Mesodermal cell (in vitro differentiated cells): ENCODE data around the gene TARS1.
A peak's percentile ranks its signal among the peaks of the same experiment; 100 is the strongest.
"Not testable (repeated sequence)": the region's sequence is repeated elsewhere in the genome, so short reads cannot be mapped to it uniquely, and the experiment has no call there.

ENCODE experiments used
- H3K27ac ChIP-seq: 2 replicates; pipeline ENCODE4 v1.7.0; 2013; ENCODE audit warnings: mild to moderate bottlenecking, low read depth, low read length, moderate library complexity; ENCODE audit not compliant: severe bottlenecking
- H3K36me3 ChIP-seq: 2 replicates; pipeline ENCODE4 v1.7.1; 2013; ENCODE audit warnings: mild to moderate bottlenecking, low read length, moderate library complexity; ENCODE audit not compliant: control insufficient read depth, insufficient read depth
- H3K4me1 ChIP-seq: one replicate; pipeline ENCODE4 v1.7.1; 2013; ENCODE audit warnings: mild to moderate bottlenecking, low read length; ENCODE audit not compliant: insufficient read depth, control insufficient read depth, poor library complexity, severe bottlenecking
- H3K4me3 ChIP-seq: 2 replicates; pipeline ENCODE4 v1.7.0; 2013; ENCODE audit warnings: low read length, control low read depth, mild to moderate bottlenecking; ENCODE audit not compliant: insufficient read depth, poor library complexity, severe bottlenecking; ENCODE audit errors: extremely low read depth
- H3K9me3 ChIP-seq: 2 replicates; pipeline ENCODE4 v1.7.1; 2013; ENCODE audit warnings: mild to moderate bottlenecking, low read length, moderate library complexity; ENCODE audit not compliant: control insufficient read depth
- WGBS, 2 experiments: methylation state at CpG; one replicate each; pipeline ENCODE4 v1.1.5; 2013; ENCODE audit warnings: missing lambda C conversion rate in 2 of 2; ENCODE audit not compliant: insufficient coverage in 2 of 2; 5-methylcytosine and 5-hydroxymethylcytosine counted together

Gene TARS1

DNA sequence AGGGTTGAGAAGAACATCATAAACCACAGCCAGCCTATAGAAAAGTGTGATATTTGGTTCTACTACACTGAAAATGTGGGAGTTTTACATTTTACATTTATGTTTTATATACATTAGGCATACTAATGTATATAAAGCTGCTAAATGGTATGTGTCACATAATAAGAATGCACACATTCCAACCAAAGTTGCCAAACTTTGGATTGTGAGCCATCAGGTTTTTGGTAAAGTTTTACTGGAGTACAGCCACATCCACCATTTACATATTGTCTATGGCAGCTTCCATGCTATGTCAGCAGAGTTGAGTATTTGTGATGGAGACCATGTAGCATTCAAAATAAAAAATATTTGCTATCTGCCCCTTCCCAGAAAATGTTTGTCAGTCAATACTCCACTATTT is 23.1 kb upstream of the TARS1 start:
- H3K27ac ChIP-seq, result no peak overlapping the region
- H3K4me3 ChIP-seq, result no peak overlapping the region
- no peaks in the 10 kb centered on the region for H3K36me3 ChIP-seq
- no peaks in the 10 kb centered on the region for H3K4me1 ChIP-seq
- H3K9me3 ChIP-seq, result no peaks in the 10 kb centered on the region

DNA sequence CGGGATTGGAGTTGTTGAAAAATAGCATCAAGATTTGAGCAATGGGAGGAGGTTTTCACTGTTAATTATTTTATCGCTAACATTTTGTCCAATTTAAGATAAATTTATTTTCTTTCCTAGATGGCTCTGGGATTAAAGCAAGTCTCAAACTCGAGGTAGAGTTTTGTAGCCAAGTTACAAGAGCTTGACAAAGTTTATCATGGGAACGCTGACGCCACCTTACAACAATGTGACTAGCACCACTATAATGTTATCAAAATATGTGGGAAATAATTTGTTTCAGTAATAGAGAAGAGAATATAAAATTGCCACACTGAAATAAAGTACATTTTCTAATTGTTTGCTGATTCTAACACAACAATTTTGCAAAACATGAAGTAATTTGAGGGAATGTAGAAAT is 19.8 kb upstream of the TARS1 start:
- no peak overlapping the region for H3K4me3 ChIP-seq
- no peak overlapping the region for H3K27ac ChIP-seq
- no peaks in the 10 kb centered on the region for H3K36me3 ChIP-seq

DNA sequence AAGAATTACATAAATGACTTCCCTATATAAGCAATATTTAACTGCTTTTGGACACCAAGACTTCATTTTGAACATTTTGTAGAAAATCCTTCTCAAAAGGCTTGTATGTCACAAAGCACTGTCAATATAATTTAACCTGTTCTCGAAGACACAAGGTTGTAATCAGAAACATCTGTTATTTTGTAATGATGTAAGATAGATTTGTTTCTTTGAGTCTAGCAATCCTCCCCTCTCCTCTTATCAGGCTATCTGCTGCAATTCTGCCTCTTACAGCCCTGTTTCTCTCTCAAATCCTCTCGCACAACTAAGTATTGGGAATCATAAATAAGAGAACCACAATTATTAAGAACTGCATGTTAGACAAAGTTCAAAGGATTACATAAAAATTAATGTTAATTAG is 18.6 kb upstream of the TARS1 start:
- H3K4me3 ChIP-seq, result no peak overlapping the region
- WGBS, 2 experiments, result no CpG with 5 or more reads among the region's 2 CpGs
- no peaks in the 10 kb centered on the region for H3K9me3 ChIP-seq
- no peak overlapping the region for H3K27ac ChIP-seq
- no peaks in the 10 kb centered on the region for H3K36me3 ChIP-seq
- H3K4me1 ChIP-seq, result no peaks in the 10 kb centered on the region

More for the DNA sequence above, 19.8 kb upstream of the TARS1 start:
- Histone ChIP-seq H3K4me1 (no peaks in the 10 kb centered on the region), H3K9me3 (no peaks in the 10 kb centered on the region)
- WGBS, 2 experiments, result 60% methylated on average over 1 of the region's 5 CpGs; no CpG with 5 or more reads in 1 of the 2 experiments

DNA sequence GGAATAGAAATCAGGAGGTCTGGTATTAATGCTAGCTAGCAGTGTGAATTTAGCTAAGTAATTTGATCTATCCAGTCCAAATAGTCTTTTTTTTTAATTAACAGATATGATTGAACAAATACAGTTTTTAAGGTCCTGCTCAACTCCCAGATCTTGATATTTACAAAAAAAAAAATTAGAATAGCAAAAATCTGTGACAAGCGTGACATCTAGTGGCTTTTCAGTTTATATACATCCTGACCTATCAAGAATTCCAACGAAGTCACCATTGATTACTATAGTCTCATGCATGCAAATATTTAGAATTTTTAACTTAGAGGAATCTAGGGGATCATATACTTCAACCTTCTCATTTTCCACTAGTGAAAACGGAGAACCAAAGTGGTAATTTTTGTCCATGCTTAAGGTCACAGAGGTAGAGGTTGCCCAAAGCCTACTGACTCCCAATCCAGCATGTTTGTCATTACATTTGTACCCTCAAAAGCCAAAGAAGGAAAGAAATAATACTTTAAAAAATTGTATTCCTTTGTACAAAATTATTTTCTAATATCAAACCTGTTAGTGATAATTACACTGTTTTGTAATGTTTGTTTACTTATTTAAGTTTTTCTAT is 17.6 kb upstream of the TARS1 start:
- H3K4me1 ChIP-seq, result no peaks in the 10 kb centered on the region
- H3K27ac ChIP-seq, result no peak overlapping the region
- WGBS, 2 experiments, result 14% methylated on average over 2 of the region's 3 CpGs; no CpG with 5 or more reads in 1 of the 2 experiments

DNA sequence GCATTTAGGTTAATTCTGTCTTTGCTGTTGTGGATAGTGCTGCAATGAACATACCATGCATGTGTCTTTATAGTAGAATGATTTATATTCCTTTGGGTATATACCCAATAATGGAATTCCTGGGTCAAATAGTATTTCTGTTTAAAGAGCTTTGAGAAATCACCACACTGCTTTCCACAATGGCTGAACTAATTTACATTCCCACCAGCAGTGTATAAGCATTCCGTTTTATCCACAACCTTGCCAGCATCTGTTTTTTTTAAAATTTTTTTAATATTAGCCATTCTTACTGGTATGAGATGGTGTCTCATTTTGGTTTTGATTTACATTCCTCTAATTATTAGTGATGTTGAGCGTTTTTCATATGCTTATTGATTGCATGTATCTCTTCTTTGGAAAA is 15.5 kb upstream of the TARS1 start:
- no peak overlapping the region for H3K4me3 ChIP-seq
- H3K9me3 ChIP-seq, result no peaks in the 10 kb centered on the region
- no CpG with 5 or more reads among the region's 2 CpGs for WGBS, 2 experiments
- H3K4me1 ChIP-seq, result no peaks in the 10 kb centered on the region
- no peak overlapping the region for H3K27ac ChIP-seq
- H3K36me3 ChIP-seq, result no peaks in the 10 kb centered on the region

More for the DNA sequence above, 17.6 kb upstream of the TARS1 start:
- H3K36me3 ChIP-seq, result no peaks in the 10 kb centered on the region
- H3K9me3 ChIP-seq, result no peaks in the 10 kb centered on the region
- H3K4me3 ChIP-seq, result no peak overlapping the region

DNA sequence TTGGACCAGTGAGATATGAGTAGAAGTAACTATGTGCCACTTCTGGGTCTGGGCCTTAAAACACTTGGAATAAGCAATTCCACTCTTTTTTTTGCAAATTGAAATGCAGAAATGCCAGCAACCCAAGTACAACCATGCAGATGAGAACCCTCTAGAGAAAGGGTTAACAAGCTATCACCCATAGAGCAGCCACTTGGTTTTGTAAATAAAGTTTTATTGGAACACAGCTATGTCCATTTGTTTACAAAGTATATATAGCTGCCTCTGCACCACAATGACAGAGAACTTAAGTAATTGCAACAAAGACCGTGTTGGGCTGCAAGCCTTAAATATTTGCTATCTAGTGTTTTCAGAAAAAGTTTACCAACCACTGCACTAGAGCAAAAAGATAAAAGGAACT is 9.8 kb upstream of the TARS1 start:
- WGBS, 2 experiments, result no CpG with 5 or more reads among the region's 1 CpG
- Histone ChIP-seq H3K36me3 (no peaks in the 10 kb centered on the region), H3K4me3 (no peak overlapping the region), H3K9me3 (no peaks in the 10 kb centered on the region), H3K27ac (no peak overlapping the region), H3K4me1 (no peaks in the 10 kb centered on the region)

DNA sequence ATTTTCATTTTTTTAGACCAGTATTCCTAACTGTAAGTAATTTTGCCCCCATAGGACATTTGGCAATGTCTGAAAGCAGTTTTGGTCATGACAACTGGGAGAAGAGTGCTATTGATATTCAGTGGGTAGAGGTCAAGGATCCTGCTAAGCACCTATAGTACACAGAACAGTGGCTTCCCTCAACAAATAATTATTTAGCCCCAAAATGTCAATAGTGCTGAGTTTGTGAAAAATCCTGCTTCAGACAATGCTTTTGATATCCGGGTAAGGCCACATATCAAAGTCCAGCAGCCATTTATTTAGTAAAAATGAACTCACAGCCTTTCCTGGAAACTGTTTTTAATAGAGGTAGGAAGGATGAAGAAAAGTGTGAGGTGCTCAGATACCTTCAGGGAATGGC is 8.1 kb upstream of the TARS1 start:
- WGBS, 2 experiments, result no CpG with 5 or more reads among the region's 1 CpG
- Histone ChIP-seq H3K27ac (no peak overlapping the region), H3K36me3 (no peaks in the 10 kb centered on the region), H3K9me3 (no peaks in the 10 kb centered on the region), H3K4me1 (no peaks in the 10 kb centered on the region), H3K4me3 (no peak overlapping the region)

DNA sequence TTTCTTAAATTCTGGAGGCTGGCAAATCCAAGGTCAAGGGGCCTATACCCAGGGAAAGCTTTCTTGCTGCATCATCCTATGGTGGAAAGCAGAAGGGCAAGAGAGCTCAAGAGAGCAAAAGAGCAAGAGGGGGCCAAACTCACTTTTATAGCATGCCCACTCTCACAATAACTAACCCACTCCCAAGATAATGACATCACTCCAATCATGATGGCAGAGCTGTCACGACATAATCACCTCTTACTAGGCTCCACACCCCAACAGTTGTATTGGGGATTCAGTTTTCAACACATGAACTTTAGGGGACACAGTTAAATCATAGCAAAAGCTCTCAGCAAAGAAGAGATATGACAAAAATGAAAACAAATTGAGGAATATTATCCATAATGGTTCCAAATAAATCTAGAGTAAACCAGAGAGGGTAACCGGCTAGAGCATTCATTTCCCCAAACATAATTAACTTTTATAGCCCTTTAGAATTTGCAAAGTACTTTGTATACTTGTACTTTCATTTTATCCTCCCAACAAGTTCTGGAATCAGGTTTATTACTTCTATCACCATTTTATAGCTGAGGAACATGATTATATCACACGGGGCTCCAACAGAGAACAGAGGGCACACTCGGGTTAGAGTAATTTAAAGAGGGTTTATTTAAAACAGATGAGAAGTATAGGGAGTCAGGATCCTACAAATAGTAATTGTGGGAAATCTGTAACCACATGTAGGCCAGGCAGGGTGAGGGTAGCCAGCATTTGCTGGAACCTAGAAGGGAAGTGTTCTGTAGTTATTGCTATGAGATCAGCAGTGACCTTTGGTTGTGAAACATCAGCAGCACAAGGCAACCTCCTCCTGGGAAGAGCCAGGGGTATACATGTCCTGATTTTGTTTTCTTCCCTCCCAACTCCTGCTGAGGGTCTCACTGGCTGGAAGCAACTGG is 7.2 kb upstream of the TARS1 start:
- 87 to 100% methylated on average over 2 to 3 of the region's 4 CpGs for WGBS, 2 experiments
- Histone ChIP-seq H3K4me3 (no peak overlapping the region), H3K36me3 (no peaks in the 10 kb centered on the region)

DNA sequence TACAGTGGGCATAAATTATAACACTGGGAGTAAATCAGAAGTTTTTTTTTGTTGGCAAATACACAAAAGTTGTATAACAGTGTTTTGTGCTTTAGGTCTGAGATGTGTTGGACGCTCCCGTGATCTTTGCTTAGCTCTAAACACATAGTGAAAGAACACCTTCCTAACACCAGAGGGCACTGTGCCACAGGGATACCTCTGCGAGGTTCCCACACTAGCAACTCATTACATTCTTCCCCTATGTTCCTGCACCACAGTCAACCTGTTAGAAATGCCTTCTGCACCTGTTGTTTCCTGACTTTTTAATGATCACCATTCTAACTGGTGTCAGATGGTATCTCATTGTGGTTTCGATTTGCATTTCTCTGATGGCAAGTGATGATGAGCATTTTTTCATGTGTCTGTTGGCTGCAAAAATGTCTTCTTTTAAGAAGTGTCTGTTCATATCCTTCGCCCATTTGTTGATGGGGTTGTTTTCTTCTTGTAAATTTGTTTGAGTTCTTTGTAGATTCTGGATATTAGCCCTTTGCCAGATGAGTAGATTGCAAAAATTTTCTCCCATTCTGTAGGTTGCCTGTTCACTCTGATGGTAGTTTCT is 4.8 kb upstream of the TARS1 start:
- not testable (repeated sequence) for H3K9me3 ChIP-seq, H3K27ac ChIP-seq, H3K36me3 ChIP-seq, H3K4me1 ChIP-seq, H3K4me3 ChIP-seq
- WGBS, 2 experiments, result 0 to 15% methylated on average over 1 to 3 of the region's 5 CpGs

More for the DNA sequence above, 7.2 kb upstream of the TARS1 start:
- H3K4me1 ChIP-seq, result peaks cover 4% of the 10 kb centered on the region
- no peaks in the 10 kb centered on the region for H3K9me3 ChIP-seq
- H3K27ac ChIP-seq, result no peak overlapping the region

DNA sequence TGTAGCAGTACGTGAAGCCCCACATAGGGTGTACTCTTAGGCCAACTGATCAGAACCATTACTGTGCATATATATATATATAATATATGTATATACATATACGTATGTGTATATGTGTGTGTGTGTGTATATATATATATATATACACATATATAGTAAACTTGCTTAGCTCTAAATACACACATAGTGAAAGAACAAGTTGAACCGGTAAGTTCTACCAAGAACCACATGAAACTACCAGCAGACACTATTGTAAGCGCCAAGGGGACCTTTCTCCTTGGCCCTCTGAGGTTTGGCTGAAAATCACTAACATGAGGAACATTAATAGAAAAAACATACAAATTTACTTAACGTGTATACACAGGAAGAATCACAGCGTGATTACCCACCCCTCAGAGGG is 1.8 kb upstream of the TARS1 start:
- WGBS, 2 experiments, result no CpG with 5 or more reads among the region's 6 CpGs
- H3K36me3 ChIP-seq, result peaks cover 12% of the 10 kb centered on the region
- H3K27ac ChIP-seq, result no peak overlapping the region
- H3K9me3 ChIP-seq, result no peaks in the 10 kb centered on the region
- H3K4me3 ChIP-seq, result peak overlapping the region; percentile 90
- peaks cover 7% of the 10 kb centered on the region for H3K4me1 ChIP-seq
